SU-DHL-6 (cell line): ENCODE results near the gene OR10K2.

Experiments
- H2AFZ ChIP-seq: fragments of 200-600 bp; sonication (generic); 2 replicates; pipeline ENCODE4 v1.6.1; 2014; ENCODE audit warnings: low read depth, mild to moderate bottlenecking, moderate library complexity, mixed read lengths, antibody characterized with exemption, low read length; ENCODE audit not compliant: severe bottlenecking
- H3F3A ChIP-seq: fragments of 200-600 bp; shearing (Covaris generic); 2 replicates; pipeline ENCODE4 v1.6.0; 2016; ENCODE audit warnings: antibody characterized with exemption, mild to moderate bottlenecking; ENCODE audit not compliant: insufficient read depth
- H3K27ac ChIP-seq: fragments of 200-600 bp; sonication (generic); 2 replicates; pipeline ENCODE4 v1.5.1; 2016; ENCODE audit warnings: low read depth, mild to moderate bottlenecking, low read length, moderate library complexity, mixed read lengths
- H3K27me3 ChIP-seq: fragments of 200-600 bp; sonication (generic), shearing (Covaris generic); 2 replicates; pipeline ENCODE4 v1.6.0; 2014; ENCODE audit warnings: mild to moderate bottlenecking, low read length
- H3K36me3 ChIP-seq: fragments of 200-600 bp; sonication (generic); 2 replicates; pipeline ENCODE4 v1.6.1; 2014; ENCODE audit warnings: mild to moderate bottlenecking, low read length, mixed read lengths
- H3K4me2 ChIP-seq: fragments of 300-600, 200-600 bp; shearing (Covaris generic), sonication (generic); 2 replicates; pipeline ENCODE4 v1.6.0; 2014; ENCODE audit warnings: low read length, low read depth, mild to moderate bottlenecking; ENCODE audit not compliant: poor library complexity, severe bottlenecking
- H3K4me3 ChIP-seq: fragments of 200-600 bp; sonication (generic); 2 replicates; pipeline ENCODE4 v1.5.1; 2014; ENCODE audit warnings: antibody characterized with exemption, low read length, mild to moderate bottlenecking, mixed read lengths; ENCODE audit not compliant: insufficient read depth, poor library complexity, severe bottlenecking
- H3K79me2 ChIP-seq: fragments of 200-600 bp; sonication (generic); 2 replicates; pipeline ENCODE4 v1.6.1; 2014; ENCODE audit warnings: mild to moderate bottlenecking, low read length, moderate library complexity; ENCODE audit not compliant: insufficient read depth
- H3K9ac ChIP-seq: fragments of 200-600 bp; sonication (generic); 2 replicates; pipeline ENCODE4 v1.7.0; 2014; ENCODE audit warnings: mild to moderate bottlenecking, low read length
- H3K9me2 ChIP-seq: fragments of 200-600 bp; sonication (generic); replicated peaks from 2 replicates; pipeline ENCODE4 v1.6.1; 2014; ENCODE audit warnings: low read length; ENCODE audit not compliant: insufficient read depth
- H3K9me3 ChIP-seq: fragments of 200-600 bp; sonication (generic); 2 replicates; pipeline ENCODE4 v1.6.1; 2014; ENCODE audit warnings: low read length, mixed read lengths; ENCODE audit not compliant: insufficient read depth
- H4K20me1 ChIP-seq: fragments of 200-600 bp; sonication (generic); 2 replicates; pipeline ENCODE4 v1.6.1; 2014; ENCODE audit warnings: low read depth, mild to moderate bottlenecking, antibody characterized with exemption, low read length, moderate library complexity, mixed read lengths
- CTCF ChIP-seq: fragments of 200-600 bp; sonication (generic); IDR thresholded peaks from one replicate; pipeline ENCODE4 v1.5.1; 2017; ENCODE audit warnings: antibody characterized with exemption, mild to moderate bottlenecking, low read length, moderate library complexity; ENCODE audit not compliant: insufficient read depth, poor library complexity, severe bottlenecking
- EZH2phosphoT487 ChIP-seq: fragments of 200-600 bp; sonication (generic), shearing (Covaris generic); conservative IDR thresholded peaks from 2 replicates; pipeline ENCODE4 v1.6.1; 2018; ENCODE audit warnings: mild to moderate bottlenecking, antibody characterized with exemption, low read length, moderate library complexity, mixed read lengths

OR10K2 gene

DNA sequence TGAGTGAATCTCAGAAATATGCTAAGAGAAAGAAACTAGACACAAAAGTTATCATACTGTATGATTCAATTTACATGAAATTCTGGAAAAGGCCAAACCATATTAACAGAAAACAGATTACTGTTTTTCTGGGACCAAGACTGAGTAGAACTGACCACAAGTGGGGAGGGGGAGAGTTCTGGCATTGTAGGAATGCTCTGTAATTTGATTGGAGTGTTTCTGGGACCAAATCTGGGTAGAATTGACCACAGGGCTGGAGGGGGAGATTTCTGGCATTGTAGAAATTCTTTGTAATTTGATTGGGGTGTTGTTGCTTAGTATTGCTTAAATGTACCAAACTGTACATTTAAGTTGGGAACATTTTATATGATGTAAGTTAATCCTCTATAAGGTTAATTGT is 32.2 kb upstream of the OR10K2 start:
- H3K9me2 ChIP-seq = no peaks in the 10 kb centered on the region
- no peaks in the 10 kb centered on the region for H3K27me3 ChIP-seq
- no peak overlapping the region for H3K4me2 ChIP-seq
- H3K4me3 ChIP-seq = no peak overlapping the region
- no peaks in the 10 kb centered on the region for H3K36me3 ChIP-seq
- H3K27ac ChIP-seq = no peak overlapping the region
- H3K9ac ChIP-seq = no peak overlapping the region
- no peaks in the 10 kb centered on the region for H3K9me3 ChIP-seq
- H3K79me2 ChIP-seq = no peaks in the 10 kb centered on the region
- no peak overlapping the region for H2AFZ ChIP-seq
- TF ChIP-seq EZH2phosphoT487 (no peak), CTCF (no peak)
- H4K20me1 ChIP-seq = no peaks in the 10 kb centered on the region
- no peaks in the 10 kb centered on the region for H3F3A ChIP-seq

GRCh38 chr1:158457246-158457645 is 31.2 kb upstream of the OR10K2 start:
- TF ChIP-seq CTCF (no peak), EZH2phosphoT487 (no peak)
- H3K27me3 ChIP-seq = no peaks in the 10 kb centered on the region

DNA sequence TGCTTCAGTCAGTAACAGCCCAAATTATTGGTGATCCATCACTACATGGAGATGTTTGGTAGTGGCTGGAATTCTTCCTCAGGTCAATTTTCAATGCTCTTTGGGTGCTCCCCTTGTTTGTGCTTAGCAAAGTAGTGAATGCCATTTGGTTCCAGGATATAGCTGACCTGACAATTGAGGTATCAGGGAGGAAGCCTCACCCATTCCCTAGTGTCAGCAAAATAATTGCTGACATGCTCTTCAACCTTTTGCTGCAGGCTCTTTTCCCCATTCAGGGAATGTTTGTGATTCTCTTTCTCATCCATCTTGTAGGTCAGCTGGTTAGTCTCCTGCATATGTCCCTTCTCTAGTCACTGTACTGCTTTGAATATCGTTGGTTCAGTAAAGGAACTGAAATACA is 28.5 kb upstream of the OR10K2 start:
- Histone ChIP-seq H3K9me3 (no peaks in the 10 kb centered on the region), H3K9ac (no peak overlapping the region), H3F3A (no peaks in the 10 kb centered on the region), H4K20me1 (no peaks in the 10 kb centered on the region), H3K27me3 (no peaks in the 10 kb centered on the region), H2AFZ (no peak overlapping the region), H3K9me2 (no peaks in the 10 kb centered on the region), H3K27ac (no peak overlapping the region), H3K79me2 (no peaks in the 10 kb centered on the region), H3K4me2 (no peak overlapping the region), H3K4me3 (no peak overlapping the region), H3K36me3 (no peaks in the 10 kb centered on the region)
- TF ChIP-seq EZH2phosphoT487 (no peak), CTCF (no peak)

More at GRCh38 chr1:158457246-158457645, 31.2 kb upstream of the OR10K2 start:
- no peaks in the 10 kb centered on the region for H3K9me3 ChIP-seq
- no peak overlapping the region for H2AFZ ChIP-seq
- H3K79me2 ChIP-seq = no peaks in the 10 kb centered on the region
- H3K36me3 ChIP-seq = no peaks in the 10 kb centered on the region
- no peak overlapping the region for H3K9ac ChIP-seq
- no peak overlapping the region for H3K4me2 ChIP-seq
- no peak overlapping the region for H3K4me3 ChIP-seq
- no peaks in the 10 kb centered on the region for H3K9me2 ChIP-seq
- H3F3A ChIP-seq = no peaks in the 10 kb centered on the region
- no peaks in the 10 kb centered on the region for H4K20me1 ChIP-seq
- H3K27ac ChIP-seq = no peak overlapping the region
